T follicular helper cell (primary cell): ENCODE data around the gene TSHZ3.

Source experiments
- DNase-seq: peaks from one replicate; pipeline ENCODE4 v3.0.0-alpha.2; 2020; ENCODE audit warnings: low read depth
- total RNA-seq, 2 experiments: gene quantifications; one replicate each; lab custom pipeline; 2026; lab: John Stamatoyannopoulos, UW

The TSHZ3 gene
- total RNA-seq: 0.78 to 2.3 reads per million in 2 experiments

GRCh38 chr19:31349160-31349881, at the start of gene TSHZ3:
Gene TSHZ3 (minus strand): TSS chr19:31349436. CDS start chr19:31349219, 217 bp downstream.
- DNase-seq: peak; percentile 18

DNA sequence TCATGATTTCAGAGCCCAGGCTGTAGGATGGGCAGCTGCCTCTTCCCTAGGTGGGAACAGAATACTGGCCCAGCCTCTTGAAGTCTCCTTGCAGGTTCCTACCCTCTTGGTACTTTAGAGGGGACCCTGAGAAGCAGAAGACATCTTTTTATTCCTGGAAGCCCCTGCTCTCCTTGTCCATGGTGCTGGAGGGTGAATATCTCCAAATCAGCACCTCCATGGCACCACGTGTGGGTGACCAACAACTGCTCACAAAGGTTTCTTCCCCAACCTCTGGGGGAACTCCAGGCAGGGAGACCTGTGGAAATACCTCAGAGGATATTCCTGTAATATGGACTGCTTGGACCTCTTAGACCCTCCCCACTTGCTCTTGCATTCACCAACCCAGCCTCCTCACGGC, 48.1 kb upstream of the TSHZ3 start:
- DNase-seq: no peak

- no peak for DNase-seq
Measured at GRCh38 chr19:31392464-31392863, 43.2 kb upstream of the TSHZ3 start.

DNA sequence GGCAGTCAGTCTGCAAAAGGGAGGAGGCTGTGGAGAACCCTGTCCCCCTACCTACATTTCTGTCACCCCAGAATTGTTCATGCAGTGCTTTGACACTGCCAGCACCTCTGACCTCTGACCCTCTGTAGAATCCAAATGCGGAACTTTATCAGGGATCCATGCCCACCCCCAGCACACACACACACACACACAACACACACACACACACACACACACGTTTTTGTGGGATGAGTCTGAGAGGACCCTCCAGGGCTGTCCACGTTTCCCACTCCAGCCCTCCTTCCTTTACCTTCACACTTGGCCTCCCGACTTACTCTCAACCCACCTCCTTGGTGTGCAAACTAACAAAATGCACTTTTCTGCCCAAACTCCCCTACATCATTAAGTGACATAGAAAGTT, 42.3 kb upstream of the TSHZ3 start:
- no peak for DNase-seq

- no peak for DNase-seq
Measured at GRCh38 chr19:31390711-31391110, 41.5 kb upstream of the TSHZ3 start.

DNA sequence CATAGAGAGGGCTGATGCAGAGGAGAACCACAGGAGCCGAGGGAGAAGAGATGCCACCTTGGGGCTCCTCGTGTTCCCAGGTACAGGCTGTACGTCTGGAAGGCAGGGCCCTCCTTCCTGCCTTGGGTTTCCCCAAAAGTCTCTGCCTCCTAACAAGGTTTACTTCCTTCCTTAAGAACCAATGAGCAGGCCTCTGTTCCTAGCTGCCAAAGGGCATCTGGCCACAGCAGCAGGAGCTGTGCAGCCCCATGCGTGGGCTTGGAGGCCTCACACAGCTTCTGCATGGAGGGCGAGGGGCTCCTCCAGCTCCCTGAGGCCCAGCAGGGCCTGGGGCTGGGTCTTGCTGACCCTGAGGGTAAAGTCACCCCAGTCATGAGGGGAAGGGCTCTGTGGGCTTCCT, 40.6 kb upstream of the TSHZ3 start:
- DNase-seq: no peak

GRCh38 chr19:31387717-31388301, 38.6 kb upstream of the TSHZ3 start:
- DNase-seq: no peak

DNA sequence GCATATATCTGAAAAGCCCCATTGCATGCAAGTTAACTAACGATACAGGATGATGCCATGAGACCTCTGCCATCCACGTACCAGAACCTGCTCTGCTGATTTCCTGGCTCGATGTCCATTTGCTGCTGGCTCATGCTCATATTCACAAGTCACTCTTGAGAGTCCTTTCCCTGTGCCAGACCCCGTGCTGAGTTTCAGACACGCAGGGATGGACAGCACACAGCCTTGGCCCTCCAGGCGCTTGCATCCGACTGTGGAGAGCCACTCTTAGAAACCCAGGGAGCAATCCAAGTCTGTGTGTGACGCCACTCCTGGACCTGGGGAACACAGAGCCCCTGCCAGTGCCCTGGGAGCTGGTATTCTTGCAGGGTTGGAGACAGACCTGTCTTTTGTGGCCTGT, 37.6 kb upstream of the TSHZ3 start:
- DNase-seq: no peak

DNA sequence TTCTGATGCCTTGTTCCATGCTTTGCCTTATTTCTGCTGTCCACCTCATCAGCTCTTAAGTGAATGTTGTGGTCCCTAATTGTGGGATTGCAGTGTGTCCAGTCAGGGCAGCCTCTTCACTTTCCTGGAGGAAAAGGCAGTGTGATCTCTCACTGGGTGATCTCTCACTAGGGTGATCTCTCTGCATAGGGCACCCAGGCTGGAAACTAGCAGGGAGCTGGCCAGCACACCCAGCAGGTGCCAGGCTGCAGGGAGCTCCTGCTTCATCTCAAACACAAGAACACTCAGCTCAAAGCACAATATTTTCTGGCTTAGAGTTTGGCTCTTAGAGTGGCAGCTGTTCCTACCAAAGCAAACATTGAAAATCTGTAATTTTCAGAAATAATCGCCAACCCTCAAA, 36.5 kb upstream of the TSHZ3 start:
- DNase-seq: no peak

- DNase-seq: no peak
Measured at GRCh38 chr19:31383553-31383952, 34.3 kb upstream of the TSHZ3 start.

GRCh38 chr19:31380854-31381253, 31.6 kb upstream of the TSHZ3 start:
- no peak for DNase-seq

GRCh38 chr19:31378404-31378803, 29.2 kb upstream of the TSHZ3 start:
- DNase-seq: no peak

DNA sequence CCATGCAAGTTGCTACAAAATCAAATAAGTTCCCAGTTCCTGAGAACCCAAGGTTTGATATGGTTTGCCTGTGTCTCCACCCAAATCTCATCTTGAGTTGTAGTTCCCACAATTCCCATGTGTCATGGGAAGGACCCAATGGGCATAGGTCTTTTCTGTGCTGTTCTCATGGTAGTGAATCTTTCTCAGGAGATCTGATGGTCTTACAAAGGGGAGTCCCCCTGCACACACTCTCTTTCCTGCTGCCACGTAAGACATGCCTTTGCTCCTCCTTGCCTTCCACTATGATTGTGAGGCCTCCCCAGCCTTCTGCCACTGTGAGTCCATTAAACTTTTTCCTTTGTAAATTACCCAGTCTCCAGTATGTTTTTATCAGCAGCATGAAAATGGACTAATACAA, 28.5 kb upstream of the TSHZ3 start:
- no peak for DNase-seq

GRCh38 chr19:31372246-31372781, 23.1 kb upstream of the TSHZ3 start:
- DNase-seq: no peak

DNA sequence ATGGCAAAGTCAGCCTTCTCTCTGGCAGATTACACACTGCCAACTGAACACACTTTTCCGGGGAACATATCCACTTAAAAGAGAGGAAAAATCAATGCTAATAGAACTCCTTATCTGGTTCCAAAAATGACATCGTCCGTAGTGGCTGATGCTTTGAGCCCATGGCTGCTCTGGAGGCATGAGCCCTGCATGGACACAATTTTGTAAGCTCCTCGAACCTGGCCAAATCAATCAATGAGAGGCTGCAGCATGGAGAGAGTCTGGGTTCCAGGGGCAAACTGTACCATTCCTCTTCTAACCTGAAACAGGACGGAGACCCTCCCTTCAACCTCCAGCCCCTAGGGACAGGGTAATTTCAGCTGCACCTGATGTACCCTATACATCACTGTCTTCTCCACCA, 21.0 kb upstream of the TSHZ3 start:
- DNase-seq: no peak

- DNase-seq: no peak
Measured at GRCh38 chr19:31364963-31365362, 15.7 kb upstream of the TSHZ3 start.

DNA sequence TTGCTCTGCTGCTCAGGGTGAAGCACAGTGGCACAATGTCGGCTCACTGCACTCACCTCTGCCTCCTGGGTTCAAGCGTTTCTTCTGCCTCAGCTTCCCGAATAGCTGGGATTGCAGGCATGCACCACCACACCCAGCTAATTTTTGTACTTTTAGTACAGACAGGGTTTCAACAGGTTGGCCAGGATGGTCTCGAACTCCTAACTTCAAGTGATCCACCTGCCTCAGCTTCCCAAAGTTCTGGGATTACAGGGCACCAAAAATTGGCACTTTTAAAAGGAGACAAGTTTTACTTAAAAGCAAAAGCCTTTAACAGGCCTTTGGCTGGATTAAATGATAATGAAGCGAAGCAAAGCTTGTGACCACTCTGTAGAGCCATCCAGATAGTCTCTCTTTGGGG, 12.5 kb upstream of the TSHZ3 start:
- DNase-seq: no peak

DNA sequence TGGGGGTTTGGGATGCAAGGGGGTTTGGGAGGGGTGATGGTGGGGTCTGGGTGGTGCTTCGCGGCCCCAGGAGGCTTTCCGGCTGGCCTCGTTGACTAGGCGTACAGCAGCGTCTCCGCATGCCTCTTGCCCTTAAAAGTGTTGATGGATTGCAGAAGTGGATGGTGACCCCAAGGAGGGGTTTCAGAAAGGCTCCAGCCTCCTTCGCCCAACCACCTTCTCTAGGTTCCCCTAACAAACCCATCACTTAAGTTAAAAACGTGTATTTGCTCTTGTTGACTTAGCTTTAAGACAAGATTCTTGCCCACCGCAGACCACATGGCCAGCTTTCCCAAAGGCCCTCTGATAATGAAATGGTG, 8.1 kb upstream of the TSHZ3 start:
- DNase-seq: no peak

DNA sequence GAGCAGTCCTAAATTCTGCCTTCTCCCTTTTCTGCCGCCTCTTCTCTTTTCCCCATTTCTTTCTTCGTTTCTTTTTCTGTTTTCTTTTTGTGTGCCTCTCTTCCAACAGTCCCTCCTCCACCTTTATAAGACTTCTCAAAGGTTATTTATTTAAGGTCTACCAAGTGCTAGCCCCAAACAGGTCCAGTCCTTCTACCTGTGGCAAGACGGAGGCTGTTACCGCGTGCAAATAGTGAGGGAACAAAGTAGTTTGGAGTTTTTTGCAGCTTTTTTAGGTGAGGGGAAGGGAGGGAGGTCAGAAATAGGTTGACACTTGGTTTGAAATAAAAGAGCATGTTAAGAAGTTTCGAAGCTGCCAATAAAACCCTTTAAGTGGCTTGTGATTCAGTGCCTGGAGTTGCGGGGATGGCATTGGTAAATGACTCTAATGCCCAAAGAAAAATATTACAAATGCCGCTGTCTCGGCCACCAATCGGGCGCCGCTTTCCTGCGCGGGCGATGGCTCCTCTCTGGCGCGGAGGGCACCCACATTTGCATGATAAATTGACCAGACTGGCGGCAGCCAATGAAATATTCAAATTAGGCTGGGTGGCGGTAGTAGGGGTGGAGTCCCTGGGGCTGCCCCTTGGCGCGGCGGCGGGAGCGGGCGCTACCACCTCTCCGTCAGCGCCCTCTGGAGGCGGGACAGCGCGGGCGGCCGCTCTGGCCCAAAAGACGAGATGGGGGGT, 7.5 kb upstream of the TSHZ3 start:
- DNase-seq: peak; percentile 21

- DNase-seq: no peak
Measured at GRCh38 chr19:31355665-31356289, 6.5 kb upstream of the TSHZ3 start.

DNA sequence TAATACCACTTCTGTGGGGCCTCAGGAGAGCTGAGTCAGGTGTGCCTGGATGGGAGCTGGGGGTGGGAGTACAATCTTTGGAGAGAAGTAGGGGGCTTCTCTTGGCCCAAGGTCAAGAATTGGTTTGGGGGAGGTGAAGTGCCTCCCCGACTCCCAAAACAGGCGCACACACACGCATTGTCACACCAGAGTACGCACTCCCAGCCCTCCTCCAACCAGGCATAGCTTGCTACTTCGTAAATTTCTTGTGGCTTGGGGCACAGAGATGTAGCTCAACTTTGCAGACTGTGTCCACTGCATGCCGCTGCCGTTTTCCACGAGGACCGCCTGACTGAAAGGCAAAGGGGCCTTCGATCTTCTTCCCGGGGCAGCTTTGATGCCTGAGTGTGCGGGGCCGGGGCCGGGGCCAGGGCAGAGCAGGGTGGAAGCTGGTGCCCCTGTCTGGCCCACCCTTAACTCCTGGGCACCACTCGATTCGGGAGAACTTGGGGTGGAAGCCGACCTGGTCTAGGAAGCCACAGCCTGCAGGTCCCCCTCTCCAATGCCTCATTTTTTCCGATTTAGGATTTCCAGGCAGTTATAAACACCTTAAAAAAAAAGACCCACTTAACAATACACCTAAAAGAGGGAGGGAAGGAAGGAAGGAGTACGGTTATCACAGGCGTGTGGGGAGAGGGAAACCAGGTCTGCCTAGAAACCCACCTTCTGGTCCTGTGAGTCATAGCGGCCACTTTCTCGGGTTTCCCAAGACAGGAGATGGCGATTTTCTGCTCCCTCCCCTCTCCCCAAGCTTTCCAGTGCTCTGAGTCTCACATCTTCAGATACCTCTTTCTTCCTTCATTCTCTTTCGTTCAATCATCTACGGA, 5.8 kb upstream of the TSHZ3 start:
- DNase-seq: no peak

- DNase-seq: no peak
Measured at GRCh38 chr19:31354316-31354715, 5.1 kb upstream of the TSHZ3 start.
